ENCODE results near the gene FRYL.
A peak's percentile ranks its signal among the peaks of the same experiment; 100 is the strongest.
"Not testable (repeated sequence)": the region's sequence is repeated elsewhere in the genome, so short reads cannot be mapped to it uniquely, and the experiment has no call there.

The FRYL gene

DNA sequence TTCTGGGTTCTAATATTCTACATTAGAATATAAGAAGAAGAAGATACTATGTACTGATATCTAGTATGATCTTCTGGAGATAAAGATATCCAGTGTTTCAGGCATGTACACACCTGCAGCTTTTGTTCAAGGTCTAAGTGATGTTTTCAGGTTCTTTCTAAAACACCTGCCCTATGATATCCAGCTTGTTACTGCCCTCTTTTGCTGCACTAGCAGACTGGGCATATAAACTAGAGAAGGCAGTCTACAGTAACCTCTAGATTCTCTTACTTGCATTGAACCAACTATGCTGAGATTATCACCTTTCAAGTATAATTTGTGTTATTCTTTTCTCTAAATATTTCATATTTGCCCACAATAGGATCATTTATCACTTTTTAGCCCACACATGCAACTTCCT is 1.9 kb upstream of the FRYL start:
- no peak for DNase-seq

DNA sequence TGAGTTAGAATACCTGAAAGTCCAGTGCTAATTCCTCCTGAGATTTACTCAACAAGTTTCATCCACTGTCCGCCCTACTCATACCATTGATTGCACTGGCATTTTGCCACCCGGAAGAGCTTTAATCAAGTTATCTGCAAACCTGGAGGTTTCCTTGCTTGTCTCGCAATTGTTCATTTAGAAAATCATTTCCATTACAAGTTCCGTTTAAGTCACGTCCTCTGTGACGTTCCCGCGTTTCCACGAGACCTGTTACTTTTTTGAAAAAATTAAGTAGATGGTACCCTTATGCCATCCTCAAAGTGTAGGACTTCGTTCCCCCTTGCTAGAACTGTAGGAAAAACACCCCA is 761 bp upstream of the FRYL start:
- DNase-seq: no peak

DNA sequence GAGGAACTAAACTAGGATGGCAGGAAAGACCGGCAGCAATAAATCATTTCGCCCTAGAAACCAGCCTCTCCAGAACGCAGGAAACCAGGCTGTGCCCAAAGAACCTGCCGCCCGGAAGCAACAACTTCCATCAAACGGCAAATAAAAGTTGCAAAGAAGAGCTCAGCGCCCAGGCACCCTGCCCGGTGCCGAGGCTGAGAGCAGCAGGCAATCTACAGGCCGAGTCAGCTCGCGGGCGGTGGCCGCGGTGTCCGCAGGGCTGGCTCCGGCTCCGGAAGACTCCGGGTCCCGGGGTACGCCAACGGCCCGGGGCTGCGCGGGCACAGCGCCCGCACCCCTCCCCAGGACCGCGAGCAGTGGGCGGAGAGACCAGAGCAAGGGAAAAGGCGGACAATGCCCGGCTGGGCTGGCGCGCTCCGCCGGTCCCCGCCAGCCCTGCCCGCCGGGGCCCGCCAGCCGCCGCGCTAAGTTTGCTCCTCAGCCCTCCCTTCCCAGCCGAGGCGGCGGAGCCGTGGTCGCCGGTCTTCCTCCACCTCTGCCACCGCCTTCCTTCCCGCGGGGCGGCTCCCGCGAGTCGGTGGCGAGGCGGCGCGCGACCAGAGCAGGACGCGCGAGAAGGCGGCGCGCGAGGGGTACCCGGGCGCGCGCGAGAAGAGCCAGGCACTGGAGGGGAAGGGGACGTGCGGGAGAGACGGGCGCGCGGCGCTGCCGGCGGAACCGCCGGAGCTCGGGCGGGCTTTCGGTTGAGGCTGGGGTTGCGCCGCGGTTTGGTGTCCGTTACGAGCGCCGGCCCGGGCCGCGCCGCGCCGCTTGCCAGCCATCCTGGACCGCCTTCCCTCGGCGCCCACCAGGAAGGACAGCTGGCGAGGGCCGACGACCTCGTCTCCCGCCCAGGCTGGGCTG is 733 bp downstream of the FRYL start:
- peak; percentile 25 to 71 (median 40) for DNase-seq

DNA sequence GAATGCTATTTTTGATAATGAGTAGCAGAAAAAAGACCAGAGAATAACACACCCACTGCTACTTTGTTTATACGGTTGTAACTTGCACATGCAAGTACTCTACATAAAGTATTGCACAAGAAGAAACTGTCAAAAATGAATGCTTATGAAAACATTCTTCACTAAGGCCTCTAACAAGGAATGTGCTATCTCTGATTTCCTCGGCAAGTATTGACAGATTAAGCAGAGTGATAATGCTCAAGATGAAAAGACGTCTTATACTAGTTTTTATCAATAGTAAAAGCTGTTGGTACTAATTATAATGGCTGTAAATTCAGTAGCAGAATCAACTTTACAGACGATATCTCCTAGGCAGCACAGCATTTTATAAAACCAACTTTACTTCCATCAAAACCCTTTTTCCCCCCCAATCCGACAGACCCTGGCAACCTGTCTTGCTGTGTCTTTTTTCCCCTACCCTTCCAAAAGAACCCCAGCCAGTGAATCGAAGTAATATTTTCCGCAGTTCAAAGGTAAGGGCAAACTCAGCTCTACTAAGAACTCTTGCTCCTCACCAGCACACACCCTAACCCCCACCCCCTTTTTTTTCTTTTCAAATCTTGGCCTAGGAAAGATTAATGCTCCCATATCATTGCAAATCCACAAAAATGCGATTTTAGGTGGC is 1.5 kb downstream of the FRYL start:
- no peak for DNase-seq

DNA sequence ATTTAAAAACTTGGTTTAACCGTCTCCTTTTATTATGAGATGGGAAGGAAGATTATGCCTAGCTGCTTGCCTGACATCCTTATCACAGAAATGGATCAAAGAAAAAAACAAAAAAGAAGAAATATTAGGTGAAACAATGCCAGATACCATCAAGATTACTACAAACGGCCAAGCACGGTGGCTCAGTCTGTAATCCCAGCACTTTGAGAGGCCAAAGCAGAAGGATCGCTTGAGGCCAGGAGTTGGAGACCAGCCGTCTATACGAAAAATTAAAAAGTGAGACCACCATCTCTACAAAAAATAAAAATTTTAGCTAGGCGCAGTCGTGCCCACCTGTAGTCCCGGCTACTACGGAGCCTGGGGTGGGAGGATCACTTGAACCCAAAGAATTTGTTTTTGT is 2.3 kb downstream of the FRYL start:
- DNase-seq: no peak

DNA sequence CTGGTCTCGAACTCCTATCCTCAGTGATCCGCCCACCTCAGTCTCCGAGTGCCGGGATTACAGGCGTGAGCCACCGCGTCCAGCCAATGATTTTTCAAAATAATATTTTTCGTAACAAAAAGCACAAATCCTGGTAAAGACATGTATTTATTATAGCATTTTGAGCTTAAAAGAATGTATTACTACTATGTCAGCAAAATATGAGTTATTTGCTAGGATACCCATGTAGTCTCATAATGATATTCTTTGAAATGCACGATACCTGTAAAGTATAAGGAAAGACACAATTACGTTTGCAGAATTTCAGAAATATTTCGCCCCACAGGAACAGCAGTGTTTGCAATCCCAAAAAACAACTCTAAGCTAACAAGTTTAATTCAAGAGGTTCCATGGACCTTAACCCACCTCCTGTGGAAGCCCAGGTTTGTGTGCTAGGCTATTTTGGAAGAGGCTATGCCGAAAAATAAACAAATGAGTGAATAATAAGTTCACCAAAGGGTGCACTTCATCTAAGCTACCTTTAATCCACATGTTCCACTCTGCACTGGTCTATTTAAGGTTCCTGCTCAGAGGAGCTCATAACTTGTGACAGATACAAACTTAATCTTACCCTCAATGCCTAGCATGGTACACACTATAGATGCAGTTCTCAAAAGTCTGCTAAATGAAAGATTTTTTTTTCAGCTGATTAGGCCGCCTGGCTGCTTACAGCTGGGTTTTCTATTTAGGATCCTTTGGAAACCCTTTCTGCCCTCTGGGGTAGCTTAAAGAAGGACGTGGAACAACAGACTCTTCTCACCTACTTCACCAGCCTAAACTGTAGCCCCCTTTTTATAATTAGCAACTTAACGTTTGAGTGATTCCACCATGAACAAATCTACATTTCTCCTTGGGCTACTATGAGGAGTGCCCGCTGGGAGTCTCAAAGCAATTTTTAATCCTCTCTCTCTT is 5.0 kb downstream of the FRYL start:
- no peak for DNase-seq

DNA sequence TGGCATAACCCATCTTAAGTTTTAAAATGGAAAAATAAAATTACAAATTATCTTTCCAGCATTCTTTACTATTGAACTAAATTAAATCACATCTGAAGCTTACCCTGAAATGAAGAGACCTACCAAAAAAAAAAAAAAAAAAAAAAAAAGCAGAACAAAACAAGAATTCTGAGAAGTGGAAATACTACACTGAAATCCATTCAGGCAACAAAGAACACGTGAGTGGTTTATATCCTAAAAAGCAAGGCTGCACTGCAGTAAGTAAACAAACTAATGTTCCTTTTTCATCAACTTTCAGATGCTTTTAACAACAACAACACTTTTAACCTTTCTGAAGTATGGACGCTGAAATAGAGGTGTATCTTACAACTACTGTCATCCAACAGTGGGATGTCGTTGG is 7.5 kb downstream of the FRYL start:
- DNase-seq: no peak

DNA sequence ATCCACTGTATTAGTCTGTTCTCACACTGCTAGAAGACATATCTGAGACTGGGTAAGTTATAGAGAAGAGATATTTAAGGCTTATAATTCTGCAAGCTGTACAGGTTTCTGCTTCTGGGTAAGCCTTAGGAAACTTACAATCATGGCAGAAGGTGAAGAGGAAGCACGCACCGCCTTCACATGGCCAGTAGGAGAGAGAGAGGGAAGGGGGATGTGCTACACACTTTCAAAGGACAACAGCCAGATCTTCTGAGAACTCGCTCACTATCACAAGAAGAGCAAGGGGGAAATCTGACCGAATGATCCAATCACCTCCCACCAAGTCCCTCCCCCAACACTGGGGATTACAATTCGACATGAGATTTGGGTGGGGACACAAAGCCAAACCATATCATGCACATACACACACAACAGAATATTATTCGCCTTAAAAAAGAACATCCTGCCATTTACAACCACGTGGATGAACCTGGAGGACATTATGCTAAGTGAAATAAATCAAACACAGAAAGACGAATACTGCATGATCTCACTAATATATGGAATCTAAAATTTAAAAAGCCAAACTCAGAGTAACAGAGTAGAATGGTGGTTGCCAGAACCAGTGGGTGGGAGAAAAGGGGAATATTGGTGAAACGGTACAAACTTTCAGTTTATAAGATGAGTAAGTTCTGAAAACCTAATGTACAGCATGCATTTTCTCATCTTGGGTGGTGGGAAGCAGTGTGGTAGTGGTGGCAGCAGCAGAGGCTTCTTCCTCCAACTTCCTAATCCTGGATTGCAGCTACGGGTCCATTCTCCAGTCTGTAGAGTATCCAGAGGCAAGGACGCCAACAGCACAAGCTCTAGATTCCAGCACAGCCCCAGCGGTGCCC is 12.8 kb downstream of the FRYL start:
- no peak for DNase-seq

DNA sequence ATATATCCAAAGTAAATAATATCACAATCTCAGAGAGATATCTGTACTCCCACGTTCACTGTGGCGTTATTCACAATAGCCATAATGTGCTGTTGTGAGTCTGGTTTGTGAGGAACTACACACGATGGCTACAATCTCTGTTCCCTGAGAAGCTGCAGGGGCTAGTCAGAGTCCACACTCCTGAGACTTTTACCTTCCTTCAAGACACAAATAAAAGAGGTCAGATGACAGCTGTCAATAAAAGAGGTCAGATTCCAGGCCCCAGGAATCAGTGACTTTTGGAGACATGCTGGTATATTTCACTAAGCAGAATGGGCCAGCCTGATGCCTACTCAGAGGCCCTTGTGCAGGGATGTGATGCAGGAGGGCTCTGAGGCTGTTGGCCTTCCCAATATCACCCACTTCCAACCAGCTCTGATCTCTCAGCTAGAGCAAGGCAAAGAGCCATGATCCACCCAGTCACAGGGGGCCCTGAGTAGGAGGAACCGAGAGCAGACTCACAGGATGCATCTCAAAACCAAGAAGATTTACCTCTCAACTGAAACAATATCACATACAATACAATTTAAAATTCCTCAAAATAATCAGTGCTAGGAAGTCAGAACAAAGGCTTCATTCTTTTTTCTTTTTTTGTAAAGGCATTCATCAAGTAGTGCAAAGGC is 13.8 kb downstream of the FRYL start:
- no peak for DNase-seq

DNA sequence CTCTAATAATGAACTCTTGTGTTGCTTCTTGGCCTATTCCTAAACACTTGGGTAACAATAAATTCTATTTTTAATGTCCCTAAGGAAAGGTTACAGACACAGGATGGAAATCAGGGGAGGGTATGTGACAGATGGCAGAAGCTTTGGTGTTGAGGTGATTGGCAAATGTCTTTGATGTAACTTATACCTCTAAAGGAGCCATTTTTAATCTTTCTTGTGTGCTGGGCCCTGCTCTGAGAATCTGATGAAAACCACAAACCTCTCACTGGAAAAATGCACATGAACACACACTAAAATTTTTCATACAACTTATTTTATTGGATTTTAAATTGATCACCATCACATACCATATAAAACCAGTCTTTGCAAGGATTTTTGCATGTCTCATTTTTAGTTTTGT is 17.7 kb downstream of the FRYL start:
- no peak for DNase-seq

DNA sequence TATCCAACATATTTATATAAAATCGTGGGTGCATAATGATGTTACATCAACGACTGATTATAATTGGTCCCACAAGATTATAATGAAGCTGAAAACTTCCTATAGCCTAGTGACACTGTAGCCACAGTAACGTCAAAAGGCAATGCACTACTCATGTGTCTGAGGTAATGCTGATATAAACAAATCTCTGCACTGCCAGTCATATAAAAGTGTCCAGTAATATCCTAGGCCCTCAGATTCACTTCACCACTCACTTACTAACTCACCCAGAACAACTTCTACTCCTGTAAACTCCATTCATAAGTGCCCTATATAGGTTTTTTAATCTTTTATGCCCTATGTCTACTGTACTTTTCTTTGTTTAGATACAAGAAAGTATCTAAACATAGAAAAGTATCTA is 18.8 kb downstream of the FRYL start:
- DNase-seq: no peak

DNA sequence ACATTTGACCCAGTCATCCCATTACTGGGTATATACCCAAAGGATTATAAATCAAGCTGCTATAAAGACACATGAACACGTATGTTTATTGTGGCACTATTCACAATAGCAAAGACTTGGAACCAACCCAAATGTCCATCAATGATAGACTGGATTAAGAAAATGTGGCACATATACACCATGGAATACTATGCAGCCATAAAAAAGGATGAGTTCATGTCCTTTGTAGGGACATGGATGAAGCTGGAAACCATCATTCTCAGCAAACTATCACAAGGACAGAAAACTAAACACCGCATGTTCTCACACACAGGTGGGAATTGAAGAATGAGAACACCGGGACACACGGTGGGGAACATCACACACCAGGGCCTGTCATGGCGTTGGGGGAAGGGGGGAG is 21.4 kb downstream of the FRYL start:
- not testable (repeated sequence) for DNase-seq

DNA sequence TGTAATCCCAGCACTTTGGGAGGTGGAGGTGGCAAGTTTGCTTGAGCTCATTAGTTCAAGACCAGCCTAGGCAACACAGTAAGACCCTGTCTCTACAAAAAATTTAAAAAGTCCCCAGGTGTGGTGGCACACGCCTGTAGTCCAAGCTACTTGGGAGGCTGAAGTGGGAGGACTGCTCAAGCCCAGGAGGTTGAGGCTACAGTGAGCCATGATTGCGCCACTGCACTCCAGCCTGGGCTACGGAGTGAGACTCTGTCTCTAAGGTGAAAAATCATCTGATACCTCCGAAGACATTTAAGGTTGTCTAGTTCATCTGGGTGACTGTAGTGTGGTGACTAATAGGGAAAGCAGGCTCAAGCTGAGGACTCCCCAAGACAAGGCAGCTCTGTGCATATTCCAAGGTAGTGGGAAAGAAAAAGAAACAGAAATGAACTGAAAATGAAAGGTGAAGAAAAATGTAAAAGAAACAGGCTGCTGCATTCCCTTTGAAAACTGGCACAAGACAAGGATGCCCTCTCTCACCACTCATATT is 23.3 kb downstream of the FRYL start:
- no peak for DNase-seq

DNA sequence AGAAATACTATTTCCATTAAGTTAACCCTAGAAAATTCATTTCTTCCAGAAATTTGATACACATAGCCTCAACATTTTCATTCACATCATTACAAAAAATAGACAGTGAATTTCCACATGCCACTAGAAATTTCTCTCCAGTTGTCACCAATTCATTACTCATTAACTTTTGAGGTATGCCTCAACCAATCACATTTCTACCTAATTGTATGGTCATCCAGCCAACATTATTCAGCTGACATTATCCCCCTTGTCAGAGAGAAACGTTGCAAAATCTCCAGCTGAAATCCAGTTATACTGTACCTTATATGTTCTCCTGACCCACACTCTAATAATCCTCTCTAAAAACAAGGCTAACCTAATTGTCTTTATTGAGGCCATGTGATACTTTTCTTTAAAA is 24.8 kb downstream of the FRYL start:
- no peak for DNase-seq

DNA sequence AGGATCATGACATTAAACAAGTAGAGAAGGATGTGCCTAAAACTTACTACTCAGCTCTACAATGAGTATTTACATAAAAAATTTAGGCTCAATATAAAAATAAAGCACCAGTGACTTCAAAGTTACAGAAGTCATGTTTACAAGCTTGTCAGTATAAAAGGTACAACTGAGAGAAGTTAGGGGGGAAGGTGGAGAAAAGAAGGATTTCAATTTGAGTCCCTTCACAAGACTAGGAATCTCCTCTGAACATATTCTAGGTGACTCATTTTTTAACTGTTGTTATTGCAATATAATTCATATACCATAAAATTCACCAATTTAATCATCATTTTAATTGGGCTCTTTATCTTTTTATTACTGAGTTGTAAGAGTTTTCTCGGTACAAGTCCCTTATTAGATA is 26.9 kb downstream of the FRYL start:
- no peak for DNase-seq

DNA sequence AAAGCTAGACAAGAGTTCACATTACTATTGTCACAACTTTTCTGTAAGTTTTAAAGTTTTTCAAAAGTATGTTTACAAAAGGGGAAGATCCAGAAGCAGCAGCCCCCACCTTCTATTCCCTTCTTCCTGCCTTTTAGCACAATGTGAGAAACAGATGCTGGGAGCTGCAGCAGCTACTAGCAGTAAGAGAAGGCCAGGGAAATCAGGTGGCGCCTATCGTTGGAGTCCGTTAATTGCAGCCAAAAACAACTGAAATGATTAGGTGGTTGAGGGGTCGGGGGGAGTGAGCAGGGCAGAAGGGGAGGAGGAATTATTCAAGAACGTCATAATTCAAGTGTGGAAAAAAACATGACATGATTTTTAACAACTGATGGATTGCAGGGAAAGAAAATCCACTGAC is 27.4 kb downstream of the FRYL start:
- DNase-seq: no peak

DNA sequence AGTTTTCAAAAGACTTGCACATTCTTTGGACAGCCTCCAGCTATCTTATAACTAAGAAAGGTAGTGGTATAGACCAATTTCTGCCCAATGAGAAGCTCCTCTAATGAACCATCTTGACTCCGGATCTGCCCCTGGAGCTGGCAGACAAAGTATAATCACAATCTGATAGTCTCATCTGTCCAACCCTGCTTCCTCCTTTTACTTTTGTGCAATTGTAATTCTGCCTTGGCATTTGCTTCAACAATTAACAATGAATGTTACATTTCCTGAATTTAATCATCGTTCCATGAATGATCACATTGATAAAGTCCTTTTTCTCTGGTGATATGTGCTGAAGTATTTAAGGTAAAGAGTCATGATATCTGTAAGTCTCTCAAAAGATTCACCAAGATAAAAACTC is 27.8 kb downstream of the FRYL start:
- no peak for DNase-seq

DNA sequence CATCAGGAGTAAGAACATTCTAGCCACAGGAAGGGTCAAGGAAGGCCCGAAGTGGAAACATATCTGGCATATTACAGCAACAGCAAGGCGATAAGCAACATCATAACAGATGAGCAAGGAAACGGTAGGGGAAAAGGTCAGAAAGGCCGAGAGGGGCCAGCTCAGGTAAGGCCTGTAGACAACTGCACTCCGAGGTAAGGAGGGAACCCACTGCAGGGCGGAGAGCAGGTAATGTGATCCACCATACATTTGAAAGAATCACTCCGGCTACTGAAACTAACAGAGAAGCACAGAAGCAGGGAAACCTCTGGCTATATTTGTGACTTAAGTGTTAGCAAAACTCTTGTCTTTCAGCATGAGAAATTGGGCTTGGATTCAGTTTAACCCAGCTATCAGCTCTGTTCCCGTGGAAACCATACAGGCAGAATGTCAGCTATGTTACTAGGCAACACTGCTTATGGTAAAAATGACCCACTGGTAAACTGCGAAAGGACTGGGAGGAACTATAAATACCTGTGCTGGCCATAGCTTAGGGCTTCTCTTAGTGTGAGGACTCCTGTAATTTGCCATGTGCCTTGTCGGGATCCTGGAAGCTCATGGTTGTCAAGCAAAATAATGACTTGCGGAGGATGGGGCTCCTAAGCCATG is 31.0 kb downstream of the FRYL start:
- no peak for DNase-seq

DNA sequence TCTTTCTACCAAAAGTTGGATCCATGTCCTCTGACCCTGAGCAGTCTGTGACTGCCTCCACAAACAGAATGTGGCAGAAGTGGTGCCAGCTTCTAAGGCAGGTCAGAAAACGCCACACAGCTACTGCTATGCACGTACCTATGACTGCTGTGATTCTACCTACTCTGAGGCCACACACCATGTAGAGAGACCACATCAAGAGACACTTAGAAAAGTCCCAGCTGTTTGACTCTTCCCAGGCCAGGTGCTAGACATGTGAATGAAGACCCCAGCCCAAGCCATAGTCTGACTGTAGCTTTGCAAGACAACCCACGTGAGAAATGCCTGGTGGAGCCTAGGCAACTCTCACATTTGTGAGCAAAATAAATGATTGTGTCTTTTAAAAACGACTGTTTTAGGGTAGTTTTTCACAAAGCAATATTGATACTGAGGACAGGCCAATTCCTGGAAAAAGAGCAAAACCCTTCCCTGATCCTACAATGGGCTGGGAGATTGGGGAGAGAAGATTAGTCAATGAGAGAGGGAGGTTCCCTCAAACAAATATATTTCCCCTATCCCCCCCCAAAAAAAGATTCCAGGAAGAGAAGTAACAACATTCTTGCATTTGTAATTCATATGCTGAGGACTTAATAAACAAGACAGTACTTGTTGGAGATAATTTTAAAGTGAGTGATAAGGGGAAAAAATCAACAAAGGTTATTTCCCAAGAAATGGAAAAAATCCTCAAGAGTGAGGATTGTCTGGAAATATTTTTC is 33.3 kb downstream of the FRYL start:
- DNase-seq: no peak

DNA sequence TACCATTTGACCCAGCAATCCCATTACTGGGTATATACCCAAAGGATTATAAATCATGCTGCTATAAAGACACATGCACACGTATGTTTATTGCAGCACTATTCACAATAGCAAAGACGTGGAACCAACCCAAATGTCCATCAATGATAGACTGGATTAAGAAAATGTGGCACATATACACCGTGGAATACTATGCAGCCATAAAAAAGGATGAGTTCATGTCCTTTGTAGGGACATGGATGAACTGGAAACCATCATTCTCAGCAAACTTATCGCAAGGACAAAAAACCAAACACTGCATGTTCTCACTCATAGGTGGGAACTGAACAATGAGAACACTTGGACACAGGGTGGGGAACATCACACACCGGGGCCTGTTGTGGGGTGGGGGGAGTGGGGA is 34.9 kb downstream of the FRYL start:
- not testable (repeated sequence) for DNase-seq
